ENCODE measurements around the gene AK1. TPM values are rescaled to one million over a fixed set of nuclear protein-coding genes. Genes with fewer than 3 reads are reported as not detected.

The AK1 gene
- total RNA-seq, 1 experiment from 2014 or later: 31.6 TPM

- H3K27ac Mint-ChIP-seq: peak overlapping the region in 1 of 3 experiments; percentile 6; a peak in 1 of 7 replicates
Measured at GRCh38 chr9:127871531-127871930, 5.9 kb downstream of the AK1 start.

More at GRCh38 chr9:127871531-127871930, 5.9 kb downstream of the AK1 start:
- Histone ChIP-seq H3K23ac (ENCODE audit: insufficient read length, low read depth, low read length) (no peak overlapping the region), H3K9ac (ENCODE audit: extremely low read depth, insufficient read length, low read length) (no peak overlapping the region), H2AK5ac (ENCODE audit: insufficient read length, low read length) (no peak overlapping the region), H3K79me2 (ENCODE audit: insufficient read depth, low read length) (no peaks in the 10 kb centered on the region), H4K20me1 (ENCODE audit: control insufficient read depth, insufficient read depth, insufficient read length) (no peaks in the 10 kb centered on the region), H4K8ac (replicated peaks; ENCODE audit: insufficient read length, low read depth, low read length) (no peak overlapping the region), H2BK12ac (ENCODE audit: insufficient read length, low read depth, low read length) (no peak overlapping the region), H3K18ac (ENCODE audit: insufficient read length, low read depth, low read length) (no peak overlapping the region), H2BK120ac (ENCODE audit: low read depth, low read length, poor library complexity, severe bottlenecking) (no peak overlapping the region), H2BK15ac (ENCODE audit: low read depth, low read length) (no peak overlapping the region), H3K79me1 (ENCODE audit: insufficient read depth, low read depth, low read length, poor library complexity, severe bottlenecking) (no peaks in the 10 kb centered on the region), H3K27ac (ENCODE audit: insufficient read length, low read depth, low read length) (no peak overlapping the region), H3K23me2 (ENCODE audit: insufficient read length, low read depth, low read length, poor library complexity, severe bottlenecking) (no peaks in the 10 kb centered on the region), H2AFZ (ENCODE audit: low read length) (no peak overlapping the region), H2BK5ac (ENCODE audit: insufficient read length, low read length) (no peak overlapping the region), H3K27me3 (ENCODE audit: insufficient read depth, low read length) (no peaks in the 10 kb centered on the region), H3K14ac (ENCODE audit: insufficient read depth, low read length) (no peak overlapping the region), H3K4me1 (ENCODE audit: insufficient read depth, low read length) (no peaks in the 10 kb centered on the region), H2BK20ac (ENCODE audit: low read depth, low read length, poor library complexity, severe bottlenecking) (no peak overlapping the region), H3K4ac (ENCODE audit: low read depth, low read length) (no peak overlapping the region), H3K4me2 (ENCODE audit: insufficient read depth, insufficient read length, low read length) (no peak overlapping the region), H3K9me3 (ENCODE audit: control insufficient read depth, low read depth, low read length) (no peaks in the 10 kb centered on the region), H3T11ph (ENCODE audit: low read length) (no peak overlapping the region), H4K5ac (ENCODE audit: insufficient read length, low read depth, low read length) (no peak overlapping the region), H4K91ac (ENCODE audit: insufficient read length, low read depth, low read length) (no peak overlapping the region), H3K56ac (ENCODE audit: insufficient read length, low read depth, low read length) (no peak overlapping the region)
- Mint-ChIP-seq H3K36me3 (ENCODE audit: insufficient read depth in 1 of 3, low read depth in 3 of 3) (peaks cover 0 to 13% (median 0%) of the 10 kb centered on the region in 3 experiments; a peak in 4 of 7 replicates), H3K4me3 (no peak overlapping the region), H3K9me3 (no peaks in the 10 kb centered on the region), H3K4me1 (peaks cover 6 to 15% of the 10 kb centered on the region in 2 experiments; a peak in 3 of 4 replicates), H3K27me3 (ENCODE audit: low read depth) (no peaks in the 10 kb centered on the region)
- no peak for TF ChIP-seq CTCF (conservative IDR thresholded peaks at IDR 0.05)
- DNase-seq: no peak
- WGBS (ENCODE audit: extremely low coverage, insufficient read length, low lambda C conversion rate): no CpG with 5 or more reads among the region's 9 CpGs

Data from H9 (cell line).